Bronchial epithelial cell (primary cell): ENCODE data around the gene USP40. TPM values are rescaled to one million over a fixed set of nuclear protein-coding genes. Genes with fewer than 3 reads are reported as not detected.

Experiments
- DNase-seq: peaks from one replicate; pipeline ENCODE4 v3.0.0-alpha.2; 2010; ENCODE audit warnings: low read depth
- FAIRE-seq: peaks from 2 replicates; lab custom pipeline; 2011; peaks lifted over from hg19 to GRCh38; lab: Jason Lieb, UNC
- H3K27me3 ChIP-seq: 2 replicates; pipeline ENCODE4 v1.5.1; 2011; ENCODE audit warnings: low read length; ENCODE audit not compliant: control insufficient read depth, insufficient read depth
- H3K36me3 ChIP-seq: 2 replicates; pipeline ENCODE4 v1.5.1; 2011; ENCODE audit warnings: low read length; ENCODE audit not compliant: control insufficient read depth, insufficient read depth
- H3K4me3 ChIP-seq: 2 replicates; pipeline ENCODE4 v1.5.1; 2011; ENCODE audit warnings: mild to moderate bottlenecking, low read depth, low read length, control low read depth
- total RNA-seq: library from RNA; depleted of rRNA; stranded (reverse); fragments of >200 nt; gene quantifications from 2 replicates; pipeline ENCODE4 v1.2.1, GENCODE V29; 2014
- TF ChIP-seq, protein P1 (sequence below): IDR thresholded peaks from 2 replicates; pipeline ENCODE4 v1.5.1; 2011; ENCODE audit warnings: mild to moderate bottlenecking, moderate library complexity, low read length, control low read depth, inconsistent platforms; ENCODE audit not compliant: insufficient read depth, severe bottlenecking

USP40 gene
- total RNA-seq, 1 donor from 2014 or later, result 21.1 TPM

DNA sequence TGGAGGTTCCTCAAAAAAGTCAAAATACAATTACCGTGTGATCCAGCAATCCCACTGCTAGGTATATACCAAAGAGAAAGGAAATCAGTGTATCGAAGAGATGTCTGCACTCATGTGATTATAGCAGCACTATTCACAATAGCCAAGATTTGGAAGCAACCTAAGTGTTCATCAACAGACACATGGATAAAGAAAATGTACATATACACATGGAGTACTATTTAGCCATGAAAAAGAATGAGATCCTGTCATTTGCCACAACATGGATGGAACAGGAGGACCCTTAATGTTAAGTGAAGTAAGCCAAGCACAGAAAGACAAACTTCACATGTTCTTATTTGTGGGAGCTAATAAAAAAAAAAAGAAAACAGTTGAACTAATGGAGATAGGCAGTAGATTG is 133.6 kb downstream of the USP40 start:
- DNase-seq (no peak), FAIRE-seq (no peak)
- no peaks in the 10 kb centered on the region for H3K27me3 ChIP-seq
- peaks cover 4% of the 10 kb centered on the region for H3K36me3 ChIP-seq
- TF ChIP-seq, protein P1, sequence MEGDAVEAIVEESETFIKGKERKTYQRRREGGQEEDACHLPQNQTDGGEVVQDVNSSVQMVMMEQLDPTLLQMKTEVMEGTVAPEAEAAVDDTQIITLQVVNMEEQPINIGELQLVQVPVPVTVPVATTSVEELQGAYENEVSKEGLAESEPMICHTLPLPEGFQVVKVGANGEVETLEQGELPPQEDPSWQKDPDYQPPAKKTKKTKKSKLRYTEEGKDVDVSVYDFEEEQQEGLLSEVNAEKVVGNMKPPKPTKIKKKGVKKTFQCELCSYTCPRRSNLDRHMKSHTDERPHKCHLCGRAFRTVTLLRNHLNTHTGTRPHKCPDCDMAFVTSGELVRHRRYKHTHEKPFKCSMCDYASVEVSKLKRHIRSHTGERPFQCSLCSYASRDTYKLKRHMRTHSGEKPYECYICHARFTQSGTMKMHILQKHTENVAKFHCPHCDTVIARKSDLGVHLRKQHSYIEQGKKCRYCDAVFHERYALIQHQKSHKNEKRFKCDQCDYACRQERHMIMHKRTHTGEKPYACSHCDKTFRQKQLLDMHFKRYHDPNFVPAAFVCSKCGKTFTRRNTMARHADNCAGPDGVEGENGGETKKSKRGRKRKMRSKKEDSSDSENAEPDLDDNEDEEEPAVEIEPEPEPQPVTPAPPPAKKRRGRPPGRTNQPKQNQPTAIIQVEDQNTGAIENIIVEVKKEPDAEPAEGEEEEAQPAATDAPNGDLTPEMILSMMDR, result no peak
- no peak overlapping the region for H3K4me3 ChIP-seq

DNA sequence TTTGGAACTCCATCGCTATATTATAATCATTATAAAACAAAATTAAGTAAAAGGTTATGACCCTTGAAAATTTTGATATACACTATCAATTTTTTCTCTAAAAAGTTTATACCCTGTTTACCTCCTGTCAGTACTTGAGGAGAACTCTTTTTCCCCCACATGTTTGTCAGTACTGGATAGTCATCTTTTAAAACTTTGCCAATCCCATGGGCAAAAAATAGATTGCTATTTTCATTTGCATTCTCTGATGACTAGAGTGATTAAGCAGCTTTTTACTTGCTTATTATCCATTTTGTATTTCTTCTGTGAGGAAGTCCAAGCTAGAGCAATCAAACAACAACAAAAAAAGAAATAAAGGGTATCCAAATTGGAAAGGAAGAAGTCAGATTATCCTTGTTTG is 135.9 kb downstream of the USP40 start:
- TF ChIP-seq, protein P1, result no peak
- Histone ChIP-seq H3K36me3 (no peaks in the 10 kb centered on the region), H3K4me3 (no peak overlapping the region), H3K27me3 (no peaks in the 10 kb centered on the region)
- no peak for FAIRE-seq
- no peak for DNase-seq

DNA sequence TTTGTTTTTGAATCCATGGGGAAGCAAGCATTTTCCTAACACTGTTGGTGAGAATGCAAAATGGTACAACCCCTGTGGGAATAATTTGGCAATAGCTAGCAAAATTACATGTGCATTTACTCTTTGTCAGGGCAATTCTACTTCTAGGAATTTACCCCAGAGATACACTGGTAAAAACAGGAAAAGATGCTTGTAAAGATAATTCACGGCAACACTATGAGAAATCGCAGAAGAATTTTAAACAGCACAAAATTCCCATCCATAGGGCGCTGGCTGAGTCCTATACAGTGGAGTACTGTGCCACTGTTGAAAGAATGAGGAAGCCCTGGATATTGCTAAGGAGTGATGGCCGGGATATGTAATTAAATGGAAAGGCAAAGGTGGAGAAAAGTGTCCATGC is 136.5 kb downstream of the USP40 start:
- no peaks in the 10 kb centered on the region for H3K36me3 ChIP-seq
- TF ChIP-seq, protein P1, result no peak
- no peak overlapping the region for H3K4me3 ChIP-seq
- no peaks in the 10 kb centered on the region for H3K27me3 ChIP-seq
- DNase-seq, result no peak
- FAIRE-seq, result no peak

DNA sequence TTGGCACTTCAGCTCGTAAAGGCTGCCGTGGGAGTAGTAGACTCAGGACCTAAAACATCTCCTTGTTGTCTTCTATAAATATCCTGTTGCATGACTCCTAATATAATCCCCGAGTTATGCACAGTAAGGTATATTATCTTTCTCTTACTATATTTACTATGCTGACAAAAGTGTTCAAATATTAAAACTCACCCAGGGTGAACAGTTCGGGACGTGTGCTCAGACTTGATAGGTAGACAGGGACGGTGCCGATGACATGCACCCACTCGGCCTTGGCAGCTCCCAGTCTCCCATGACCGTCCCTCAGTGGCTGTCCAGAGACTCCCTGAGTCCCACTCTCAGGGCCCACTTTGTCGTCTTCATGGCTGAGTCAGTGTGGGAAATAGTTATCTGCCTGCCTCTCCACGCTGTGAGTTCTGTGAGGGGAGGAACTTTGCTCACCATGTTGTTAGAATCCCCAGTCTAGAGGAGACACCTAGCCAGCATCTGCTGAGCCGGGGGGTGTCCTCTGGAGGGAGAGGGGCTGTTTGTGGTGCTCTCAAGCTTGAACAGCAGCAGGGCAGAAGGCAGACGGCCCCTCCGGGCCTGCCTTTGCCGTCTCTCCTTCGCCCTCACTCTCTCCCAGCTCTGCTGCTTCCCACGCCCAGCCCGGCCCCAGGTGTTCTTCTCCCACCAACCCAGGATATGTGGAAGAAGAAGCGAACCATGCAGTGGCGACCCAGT is 137.2 kb downstream of the USP40 start:
- TF ChIP-seq, protein P1, result no peak
- no peak for DNase-seq
- Histone ChIP-seq H3K27me3 (no peaks in the 10 kb centered on the region), H3K36me3 (no peaks in the 10 kb centered on the region), H3K4me3 (no peak overlapping the region)
- FAIRE-seq, result no peak

DNA sequence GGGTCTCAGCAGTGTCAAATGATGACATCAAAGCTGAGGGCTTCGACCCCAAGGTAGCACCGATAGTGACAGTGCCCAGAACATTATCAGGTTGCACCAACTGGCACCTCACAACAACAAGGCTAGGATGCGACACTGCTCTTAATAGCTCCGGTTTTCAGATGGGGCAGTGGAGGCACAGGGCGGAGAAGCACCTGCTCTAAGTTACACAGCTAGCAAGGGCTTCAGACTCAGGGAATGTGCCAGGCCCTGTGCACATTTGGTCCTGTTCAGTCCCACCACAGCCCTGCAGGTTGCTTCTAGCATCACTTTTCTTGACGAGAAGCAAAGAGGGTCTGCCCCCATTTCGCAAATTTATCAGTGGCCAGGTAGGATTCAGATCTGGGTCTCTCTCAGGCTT is 138.1 kb downstream of the USP40 start:
- Histone ChIP-seq H3K27me3 (no peaks in the 10 kb centered on the region), H3K36me3 (no peaks in the 10 kb centered on the region), H3K4me3 (no peak overlapping the region)
- TF ChIP-seq, protein P1, result no peak
- no peak for FAIRE-seq
- no peak for DNase-seq

GRCh38 chr2:233428008-233428407 is 138.6 kb downstream of the USP40 start:
- H3K36me3 ChIP-seq, result no peaks in the 10 kb centered on the region
- TF ChIP-seq, protein P1, result no peak
- H3K4me3 ChIP-seq, result no peak overlapping the region
- DNase-seq (no peak), FAIRE-seq (no peak)
- H3K27me3 ChIP-seq, result no peaks in the 10 kb centered on the region
